WTC11 (cell line): ENCODE measurements around the gene FYN. TPM values are rescaled to one million over a fixed set of nuclear protein-coding genes. Genes with fewer than 3 reads are reported as not detected.
"Not testable (repeated sequence)": the region's sequence is repeated elsewhere in the genome, so short reads cannot be mapped to it uniquely, and the experiment has no call there.

Experiments
- ATAC-seq: fragments of 200-7000 bp; cut with Tn5 transposase; 2 replicates; pipeline ENCODE4 v1.10.0; 2021; ENCODE audit warnings: mild to moderate bottlenecking, moderate library complexity
- CTCF ChIA-PET: fragments of 300-600 bp; sonication (Branson Sonifier 250); formaldehyde crosslinking; loops from one replicate; lab custom pipeline; 2021; ENCODE audit warnings: antibody characterized with exemption; lab: Charles Lee
- POLR2A ChIA-PET: fragments of 350-600 bp; sonication (Branson Sonifier 250); formaldehyde crosslinking; loops from one replicate; lab custom pipeline; 2021; ENCODE audit warnings: antibody characterized with exemption; lab: Charles Lee
- DNase-seq: peaks from one replicate; pipeline ENCODE4 v3.0.0; 2021; ENCODE audit warnings: low spot score
- H3K27ac Mint-ChIP-seq: 2 replicates; pipeline ENCODE4 v1.8.0; 2021; ENCODE audit warnings: mixed read lengths
- H3K27me3 Mint-ChIP-seq: 2 replicates; pipeline ENCODE4 v1.8.0; 2021; ENCODE audit warnings: low read depth, mild to moderate bottlenecking, moderate library complexity, mixed read lengths
- H3K36me3 Mint-ChIP-seq: 2 replicates; pipeline ENCODE4 v1.8.0; 2021; ENCODE audit warnings: mixed read lengths
- H3K4me1 Mint-ChIP-seq: 2 replicates; pipeline ENCODE4 v1.8.0; 2022; ENCODE audit warnings: mixed read lengths
- H3K4me3 Mint-ChIP-seq: 2 replicates; pipeline ENCODE4 v1.8.0; 2021; ENCODE audit warnings: mild to moderate bottlenecking, moderate library complexity, mixed read lengths
- H3K9me3 Mint-ChIP-seq: 2 replicates; pipeline ENCODE4 v1.8.0; 2021; ENCODE audit warnings: mixed read lengths
- CREB1 ChIP-seq: sonication (generic); formaldehyde crosslinking; IDR thresholded peaks from 2 replicates; pipeline ENCODE4 v1.8.0; 2023; ENCODE audit warnings: mild to moderate bottlenecking, missing genetic modification reagents
- ESRRA ChIP-seq: sonication (generic); formaldehyde crosslinking; IDR thresholded peaks from 2 replicates; pipeline ENCODE4 v1.8.1; 2022; ENCODE audit warnings: mild to moderate bottlenecking, missing genetic modification reagents, borderline replicate concordance
- ETV6 ChIP-seq: sonication (generic); formaldehyde crosslinking; IDR thresholded peaks from 2 replicates; pipeline ENCODE4 v1.8.1; 2022; ENCODE audit warnings: mild to moderate bottlenecking, missing genetic modification reagents
- GTF2I ChIP-seq: fragments of 250-450 bp; sonication (Bioruptor Pico); conservative IDR thresholded peaks from 2 replicates; pipeline ENCODE4 v1.4.0; 2021; ENCODE audit warnings: mild to moderate bottlenecking
- JUN ChIP-seq: sonication (generic); formaldehyde crosslinking; IDR thresholded peaks from 2 replicates; pipeline ENCODE4 v1.8.0; 2023; ENCODE audit warnings: mild to moderate bottlenecking, missing genetic modification reagents
- OVOL2 ChIP-seq: fragments of 250-450 bp; sonication (Bioruptor Pico); IDR thresholded peaks from 2 replicates; pipeline ENCODE4 v1.9.0; 2021; ENCODE audit warnings: mild to moderate bottlenecking, borderline replicate concordance
- PRRX2 ChIP-seq: fragments of 250-450 bp; sonication (Bioruptor Pico); IDR thresholded peaks from 2 replicates; pipeline ENCODE4 v1.8.0; 2021; ENCODE audit warnings: mild to moderate bottlenecking
- SOX15 ChIP-seq: fragments of 250-450 bp; sonication (Bioruptor Pico); IDR thresholded peaks from 2 replicates; pipeline ENCODE4 v1.9.0; 2021; ENCODE audit warnings: mild to moderate bottlenecking
- SP1 ChIP-seq: sonication (generic); formaldehyde crosslinking; conservative IDR thresholded peaks from 2 replicates; pipeline ENCODE4 v1.8.1; 2022; ENCODE audit warnings: missing genetic modification reagents
- TEAD1 ChIP-seq: sonication (generic); formaldehyde crosslinking; IDR thresholded peaks from 2 replicates; pipeline ENCODE4 v1.8.0; 2022; ENCODE audit warnings: mild to moderate bottlenecking, missing genetic modification reagents
- TEAD4 ChIP-seq: sonication (generic); formaldehyde crosslinking; IDR thresholded peaks from 2 replicates; pipeline ENCODE4 v1.8.0; 2022; ENCODE audit warnings: mild to moderate bottlenecking, missing genetic modification reagents
- ZNF396 ChIP-seq: fragments of 250-450 bp; sonication (Bioruptor Pico); IDR thresholded peaks from 2 replicates; pipeline ENCODE4 v1.8.0; 2021; ENCODE audit warnings: mild to moderate bottlenecking, moderate library complexity, borderline replicate concordance
- total RNA-seq: library from RNA; stranded (reverse); gene quantifications from 3 replicates; pipeline ENCODE4 v1.2.3, GENCODE V29; 2021
- TF ChIP-seq, protein P1 (sequence below): sonication (generic); formaldehyde crosslinking; IDR thresholded peaks from 2 replicates; pipeline ENCODE4 v1.8.0; 2022; ENCODE audit warnings: mild to moderate bottlenecking, missing genetic modification reagents
- TF ChIP-seq, protein P2 (sequence below): sonication (generic); formaldehyde crosslinking; IDR thresholded peaks from 2 replicates; pipeline ENCODE4 v1.8.1; 2023; ENCODE audit warnings: mild to moderate bottlenecking, missing genetic modification reagents, moderate library complexity
- TF ChIP-seq, protein P3 (sequence below): sonication (generic); formaldehyde crosslinking; IDR thresholded peaks from 2 replicates; pipeline ENCODE4 v1.8.0; 2022; ENCODE audit warnings: mild to moderate bottlenecking, missing genetic modification reagents
- TF ChIP-seq, protein P4 (sequence below): sonication (generic); formaldehyde crosslinking; IDR thresholded peaks from 2 replicates; pipeline ENCODE4 v1.8.1; 2023; ENCODE audit warnings: mild to moderate bottlenecking, missing genetic modification reagents

FYN gene
- total RNA-seq, 1 experiment from 2014 or later: 63.9 TPM

DNA sequence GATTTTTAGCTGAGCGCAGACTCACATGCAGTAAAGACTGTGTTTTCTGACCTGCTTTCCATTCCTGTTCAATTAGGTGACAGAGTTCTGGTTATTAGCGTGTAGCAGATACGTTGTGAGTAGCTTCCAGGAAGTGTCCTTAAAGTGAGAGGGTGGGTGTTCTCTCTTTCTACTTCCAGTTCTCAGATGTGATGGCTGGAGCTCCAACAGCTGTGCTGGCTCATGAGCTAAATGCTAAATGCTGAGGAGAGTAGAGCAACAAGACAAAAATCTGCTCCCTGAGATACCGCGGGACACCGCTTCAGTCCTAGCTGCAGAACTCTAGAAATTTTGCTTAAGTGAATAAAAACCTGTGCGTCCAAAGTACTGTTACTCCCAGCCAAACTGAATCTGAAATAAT, 38.2 kb upstream of the FYN start:
- TF ChIP-seq ZNF396 (CRISPR knock-in tag) (no peak), SOX15 (CRISPR knock-in tag) (no peak), CREB1 (CRISPR knock-in tag) (no peak), JUN (CRISPR knock-in tag) (no peak), SP1 (no peak), GTF2I (no peak), TEAD4 (no peak), ETV6 (CRISPR knock-in tag) (no peak), PRRX2 (no peak), OVOL2 (CRISPR knock-in tag) (no peak)
- TF ChIP-seq, protein P1, sequence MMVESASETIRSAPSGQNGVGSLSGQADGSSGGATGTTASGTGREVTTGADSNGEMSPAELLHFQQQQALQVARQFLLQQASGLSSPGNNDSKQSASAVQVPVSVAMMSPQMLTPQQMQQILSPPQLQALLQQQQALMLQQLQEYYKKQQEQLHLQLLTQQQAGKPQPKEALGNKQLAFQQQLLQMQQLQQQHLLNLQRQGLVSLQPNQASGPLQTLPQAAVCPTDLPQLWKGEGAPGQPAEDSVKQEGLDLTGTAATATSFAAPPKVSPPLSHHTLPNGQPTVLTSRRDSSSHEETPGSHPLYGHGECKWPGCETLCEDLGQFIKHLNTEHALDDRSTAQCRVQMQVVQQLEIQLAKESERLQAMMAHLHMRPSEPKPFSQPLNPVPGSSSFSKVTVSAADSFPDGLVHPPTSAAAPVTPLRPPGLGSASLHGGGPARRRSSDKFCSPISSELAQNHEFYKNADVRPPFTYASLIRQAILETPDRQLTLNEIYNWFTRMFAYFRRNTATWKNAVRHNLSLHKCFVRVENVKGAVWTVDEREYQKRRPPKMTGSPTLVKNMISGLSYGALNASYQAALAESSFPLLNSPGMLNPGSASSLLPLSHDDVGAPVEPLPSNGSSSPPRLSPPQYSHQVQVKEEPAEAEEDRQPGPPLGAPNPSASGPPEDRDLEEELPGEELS (CRISPR knock-in tag): no peak
- TF ChIP-seq, protein P2, sequence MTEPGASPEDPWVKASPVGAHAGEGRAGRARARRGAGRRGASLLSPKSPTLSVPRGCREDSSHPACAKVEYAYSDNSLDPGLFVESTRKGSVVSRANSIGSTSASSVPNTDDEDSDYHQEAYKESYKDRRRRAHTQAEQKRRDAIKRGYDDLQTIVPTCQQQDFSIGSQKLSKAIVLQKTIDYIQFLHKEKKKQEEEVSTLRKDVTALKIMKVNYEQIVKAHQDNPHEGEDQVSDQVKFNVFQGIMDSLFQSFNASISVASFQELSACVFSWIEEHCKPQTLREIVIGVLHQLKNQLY (CRISPR knock-in tag): no peak
- Mint-ChIP-seq H3K4me1 (peaks cover 22% of the 10 kb centered on the region), H3K9me3 (no peaks in the 10 kb centered on the region), H3K27ac (no peak overlapping the region), H3K4me3 (no peak overlapping the region), H3K27me3 (peaks cover 14% of the 10 kb centered on the region), H3K36me3 (no peaks in the 10 kb centered on the region; the same call in 1 of the 2 replicates)
- ChIA-PET CTCF (interaction anchor here (1.1 kb wide), 1 partner anchor 46 kb away, joined by 3 read pairs; no protein-coding TSS in a partner anchor), POLR2A (no interaction called here)
- no peak for DNase-seq
- no peak; the same call in 1 of the 2 replicates for ATAC-seq

DNA sequence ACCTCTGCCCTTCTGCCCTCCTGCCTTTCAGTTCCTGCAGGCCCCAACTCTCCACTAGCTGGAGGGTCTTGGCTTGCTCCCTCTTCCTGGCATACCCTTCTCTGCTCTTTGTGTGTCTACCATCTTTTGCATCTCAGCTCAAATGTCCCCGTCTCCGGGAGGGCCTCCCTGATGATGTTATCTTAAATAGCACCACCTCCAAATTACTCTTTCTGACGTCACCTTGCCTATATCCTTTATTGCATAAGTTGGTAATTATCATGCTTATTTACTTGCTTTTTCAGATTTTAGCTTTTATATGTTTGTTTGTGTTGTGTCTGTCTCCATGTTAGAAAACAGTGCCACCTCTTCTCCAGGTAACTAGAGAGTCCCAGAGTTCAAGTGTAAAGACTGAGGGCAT, 36.0 kb upstream of the FYN start:
- CTCF ChIA-PET: no interaction called here

DNA sequence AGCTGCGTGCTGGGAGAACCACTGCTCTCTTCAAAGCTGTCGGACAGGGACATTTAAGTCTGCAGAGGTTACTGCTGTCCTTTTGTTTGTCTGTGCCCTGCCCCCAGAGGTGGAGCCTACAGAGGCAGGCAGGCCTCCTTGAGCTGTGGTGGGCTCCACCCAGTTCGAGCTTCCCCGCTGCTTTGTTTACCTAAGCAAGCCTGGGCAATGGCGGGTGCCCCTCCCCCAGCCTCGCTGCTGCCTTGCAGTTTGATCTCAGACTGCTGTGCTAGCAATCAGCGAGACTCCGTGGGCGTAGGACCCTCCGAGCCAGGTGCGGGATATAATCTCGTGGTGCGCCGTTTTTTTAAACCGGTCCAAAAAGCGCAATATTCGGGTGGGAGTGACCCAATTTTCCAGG, 35.1 kb upstream of the FYN start:
- DNase-seq, CTCF ChIA-PET: not testable (repeated sequence)

More for the DNA sequence above, 36.0 kb upstream of the FYN start:
- H3K4me3 Mint-ChIP-seq: peak overlapping the region; percentile 80
- no peak for ATAC-seq
- peaks cover 18% of the 10 kb centered on the region for H3K27me3 Mint-ChIP-seq
- TF ChIP-seq TEAD1 (CRISPR knock-in tag) (no peak), GTF2I (no peak), ESRRA (CRISPR knock-in tag) (no peak)
- TF ChIP-seq, protein P3, sequence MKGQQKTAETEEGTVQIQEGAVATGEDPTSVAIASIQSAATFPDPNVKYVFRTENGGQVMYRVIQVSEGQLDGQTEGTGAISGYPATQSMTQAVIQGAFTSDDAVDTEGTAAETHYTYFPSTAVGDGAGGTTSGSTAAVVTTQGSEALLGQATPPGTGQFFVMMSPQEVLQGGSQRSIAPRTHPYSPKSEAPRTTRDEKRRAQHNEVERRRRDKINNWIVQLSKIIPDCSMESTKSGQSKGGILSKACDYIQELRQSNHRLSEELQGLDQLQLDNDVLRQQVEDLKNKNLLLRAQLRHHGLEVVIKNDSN (CRISPR knock-in tag): no peak
- TF ChIP-seq, protein P4, sequence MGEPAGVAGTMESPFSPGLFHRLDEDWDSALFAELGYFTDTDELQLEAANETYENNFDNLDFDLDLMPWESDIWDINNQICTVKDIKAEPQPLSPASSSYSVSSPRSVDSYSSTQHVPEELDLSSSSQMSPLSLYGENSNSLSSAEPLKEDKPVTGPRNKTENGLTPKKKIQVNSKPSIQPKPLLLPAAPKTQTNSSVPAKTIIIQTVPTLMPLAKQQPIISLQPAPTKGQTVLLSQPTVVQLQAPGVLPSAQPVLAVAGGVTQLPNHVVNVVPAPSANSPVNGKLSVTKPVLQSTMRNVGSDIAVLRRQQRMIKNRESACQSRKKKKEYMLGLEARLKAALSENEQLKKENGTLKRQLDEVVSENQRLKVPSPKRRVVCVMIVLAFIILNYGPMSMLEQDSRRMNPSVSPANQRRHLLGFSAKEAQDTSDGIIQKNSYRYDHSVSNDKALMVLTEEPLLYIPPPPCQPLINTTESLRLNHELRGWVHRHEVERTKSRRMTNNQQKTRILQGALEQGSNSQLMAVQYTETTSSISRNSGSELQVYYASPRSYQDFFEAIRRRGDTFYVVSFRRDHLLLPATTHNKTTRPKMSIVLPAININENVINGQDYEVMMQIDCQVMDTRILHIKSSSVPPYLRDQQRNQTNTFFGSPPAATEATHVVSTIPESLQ (CRISPR knock-in tag): no peak
- TF ChIP-seq, protein P1 (CRISPR knock-in tag): no peak
- DNase-seq: no peak
- H3K9me3 Mint-ChIP-seq: peaks cover 3% of the 10 kb centered on the region; the same call in 1 of the 2 replicates
- H3K27ac Mint-ChIP-seq: peak overlapping the region; percentile 40; the same call in 1 of the 2 replicates
- POLR2A ChIA-PET: no interaction called here
- peaks cover 3% of the 10 kb centered on the region for H3K36me3 Mint-ChIP-seq
- peaks cover 21% of the 10 kb centered on the region for H3K4me1 Mint-ChIP-seq

More for the DNA sequence above, 35.1 kb upstream of the FYN start:
- H3K4me1 Mint-ChIP-seq: peaks cover 20% of the 10 kb centered on the region
- H3K27ac Mint-ChIP-seq: peak overlapping the region; percentile 74; the same call in 1 of the 2 replicates
- H3K4me3 Mint-ChIP-seq: peak overlapping the region; percentile 80
- peaks cover 18% of the 10 kb centered on the region for H3K27me3 Mint-ChIP-seq
- H3K9me3 Mint-ChIP-seq, ATAC-seq, POLR2A ChIA-PET, H3K36me3 Mint-ChIP-seq: not testable (repeated sequence)
